Measurements from ENCODE around the gene SARDH. TPM values are rescaled to one million over a fixed set of nuclear protein-coding genes. Genes with fewer than 3 reads are reported as not detected.

Gene SARDH
- total and polyA plus RNA-seq, 7 donors = 0.49 to 3.0 (median 1.9) TPM; not detected in 1

- Histone ChIP-seq H3K27ac (no peak overlapping the region), H3K36me3 (no peaks in the 10 kb centered on the region), H3K27me3 (no peaks in the 10 kb centered on the region), H3K9me3 (no peaks in the 10 kb centered on the region), H3K4me1 (peaks cover 0 to under 1% (median 0%) of the 10 kb centered on the region in 4 donors), H3K4me3 (no peak overlapping the region)
- 75 to 82% methylated on average over 30 of the region's 30 CpGs for WGBS, 2 donors
- TF ChIP-seq EP300 (IDR thresholded peaks at IDR 0.05) (no peak), POLR2A (IDR thresholded peaks at IDR 0.05) (no peak), POLR2AphosphoS5 (IDR thresholded peaks at IDR 0.05) (no peak), CTCF (IDR thresholded peaks at IDR 0.05) (no peak)
- intact Hi-C loops (cut with DNase I) = loop anchor here (10.0 kb wide), 1 partner anchor 317 kb away; the partner anchor contains the start of gene REXO4
- DNase-seq = peak; percentile 51
Observed at GRCh38 chr9:133731876-133732638, 6.1 kb downstream of the SARDH start.

- Histone ChIP-seq H3K27ac (no peak overlapping the region), H3K36me3 (no peaks in the 10 kb centered on the region), H3K27me3 (no peaks in the 10 kb centered on the region), H3K4me1 (no peaks in the 10 kb centered on the region), H3K9me3 (no peaks in the 10 kb centered on the region), H3K4me3 (no peak overlapping the region)
- intact Hi-C loops (cut with DNase I) = loop anchor here (10.0 kb wide), 1 partner anchor 316 kb away; the partner anchor contains the start of gene REXO4
- no peak for TF ChIP-seq POLR2A (IDR thresholded peaks at IDR 0.05)
- no peak for TF ChIP-seq POLR2AphosphoS5 (IDR thresholded peaks at IDR 0.05)
- TF ChIP-seq CTCF (IDR thresholded peaks at IDR 0.05) = no peak
- no peak for TF ChIP-seq EP300 (IDR thresholded peaks at IDR 0.05)
- WGBS, 2 donors = 86 to 92% methylated on average over 27 of the region's 27 CpGs
- peak; percentile 42 for DNase-seq
Observed at GRCh38 chr9:133730994-133731715, 7.0 kb downstream of the SARDH start.

DNA sequence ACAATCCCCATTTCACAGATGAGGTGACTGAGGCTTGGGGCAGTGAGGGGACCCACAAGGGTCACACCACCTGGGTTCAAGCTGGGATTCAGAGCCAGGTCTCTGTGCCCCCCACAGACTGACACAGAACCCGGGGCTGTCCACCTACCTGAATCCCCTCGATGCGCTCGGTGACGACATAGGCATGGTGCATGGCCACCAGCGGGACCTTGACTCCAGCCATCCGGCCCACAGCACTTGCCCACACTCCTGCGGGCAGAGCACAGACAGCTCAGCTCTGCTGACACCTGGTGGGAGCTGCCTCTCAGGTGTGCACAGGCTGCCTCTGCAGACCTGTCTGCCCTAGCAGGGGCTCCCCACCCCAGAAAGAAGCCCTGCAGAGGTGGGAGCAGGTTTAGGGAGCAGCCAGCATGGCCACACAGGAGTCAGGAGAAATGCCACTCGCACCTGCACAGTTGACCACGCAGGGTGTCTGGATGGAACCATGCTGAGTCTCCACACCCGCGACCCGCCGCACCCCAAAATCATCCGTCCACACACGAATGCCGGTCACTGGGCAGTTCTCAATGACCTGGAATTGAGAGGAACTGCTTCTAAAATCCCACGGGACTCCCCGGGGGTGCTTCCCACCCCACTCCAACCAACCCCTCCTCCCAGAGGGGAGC lies 8.4 kb downstream of the SARDH start:
- no peaks in the 10 kb centered on the region for H3K27me3 ChIP-seq
- no peak overlapping the region for H3K4me3 ChIP-seq
- no peaks in the 10 kb centered on the region for H3K4me1 ChIP-seq
- no peaks in the 10 kb centered on the region for H3K9me3 ChIP-seq
- WGBS, 2 donors = 74 to 88% methylated on average over 19 of the region's 19 CpGs
- DNase-seq = peak; percentile 57
- no peaks in the 10 kb centered on the region for H3K36me3 ChIP-seq
- intact Hi-C loops (cut with DNase I) = loop anchor here (10.0 kb wide), 1 partner anchor 315 kb away; the partner anchor contains the start of gene REXO4
- TF ChIP-seq POLR2AphosphoS5 (IDR thresholded peaks at IDR 0.05) (no peak), POLR2A (IDR thresholded peaks at IDR 0.05) (no peak), CTCF (IDR thresholded peaks at IDR 0.05) (no peak), EP300 (IDR thresholded peaks at IDR 0.05) (no peak)
- no peak overlapping the region for H3K27ac ChIP-seq

DNA sequence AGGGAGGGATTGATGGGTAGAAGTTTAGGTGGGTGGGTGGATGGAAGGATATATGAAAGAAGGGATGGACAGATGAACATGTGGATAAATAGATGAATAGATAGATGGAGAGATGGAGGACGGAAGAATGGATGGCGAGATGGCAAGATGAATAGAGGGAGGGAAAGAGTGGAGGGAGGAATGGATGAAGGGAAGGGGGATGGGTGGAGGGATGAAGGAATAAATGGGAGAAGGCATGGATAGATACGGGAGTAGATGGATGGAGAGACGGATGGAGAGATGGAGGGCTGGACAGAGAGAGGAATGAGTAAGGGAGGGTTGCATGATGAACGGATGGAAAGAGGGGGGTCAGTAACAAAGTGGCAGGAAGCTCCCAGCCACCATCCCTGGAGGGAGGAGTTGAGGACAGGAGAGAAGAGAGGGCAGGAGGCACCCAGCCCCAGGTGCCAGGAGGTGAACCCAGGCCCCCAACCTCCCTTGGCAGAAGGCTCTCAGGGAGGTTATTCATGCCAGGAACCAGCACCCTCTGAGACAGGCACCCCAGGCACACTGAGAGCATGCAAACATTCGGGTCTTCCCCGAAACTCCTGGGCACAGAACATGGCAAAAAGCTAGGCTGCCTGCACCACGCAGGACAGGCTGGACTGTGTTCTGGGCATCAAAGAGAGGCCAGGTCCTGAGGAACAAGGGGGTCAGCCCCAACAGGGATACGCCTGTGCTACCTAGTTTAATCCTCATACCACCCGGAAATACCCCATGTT lies 9.1 kb downstream of the SARDH start:
- peak; percentile 46 for DNase-seq
- Histone ChIP-seq H3K9me3 (no peaks in the 10 kb centered on the region), H3K27me3 (no peaks in the 10 kb centered on the region), H3K4me3 (no peak overlapping the region), H3K4me1 (no peaks in the 10 kb centered on the region), H3K27ac (no peak overlapping the region), H3K36me3 (no peaks in the 10 kb centered on the region)
- intact Hi-C loops (cut with DNase I) = no loop called here
- TF ChIP-seq EP300 (IDR thresholded peaks at IDR 0.05) (no peak), POLR2A (IDR thresholded peaks at IDR 0.05) (no peak), POLR2AphosphoS5 (IDR thresholded peaks at IDR 0.05) (no peak), CTCF (IDR thresholded peaks at IDR 0.05) (no peak)
- WGBS, 2 donors = 67 to 80% methylated on average over 10 of the region's 10 CpGs
